Astrocyte of the hippocampus (primary cell): ENCODE data around the gene ARHGAP8.
"Not testable (repeated sequence)": the region's sequence is repeated elsewhere in the genome, so short reads cannot be mapped to it uniquely, and the experiment has no call there.

Experiments used
- DNase-seq: peaks from one replicate; pipeline ENCODE4 v3.0.0; 2011; ENCODE audit warnings: low read depth, low spot score

The ARHGAP8 gene

DNA sequence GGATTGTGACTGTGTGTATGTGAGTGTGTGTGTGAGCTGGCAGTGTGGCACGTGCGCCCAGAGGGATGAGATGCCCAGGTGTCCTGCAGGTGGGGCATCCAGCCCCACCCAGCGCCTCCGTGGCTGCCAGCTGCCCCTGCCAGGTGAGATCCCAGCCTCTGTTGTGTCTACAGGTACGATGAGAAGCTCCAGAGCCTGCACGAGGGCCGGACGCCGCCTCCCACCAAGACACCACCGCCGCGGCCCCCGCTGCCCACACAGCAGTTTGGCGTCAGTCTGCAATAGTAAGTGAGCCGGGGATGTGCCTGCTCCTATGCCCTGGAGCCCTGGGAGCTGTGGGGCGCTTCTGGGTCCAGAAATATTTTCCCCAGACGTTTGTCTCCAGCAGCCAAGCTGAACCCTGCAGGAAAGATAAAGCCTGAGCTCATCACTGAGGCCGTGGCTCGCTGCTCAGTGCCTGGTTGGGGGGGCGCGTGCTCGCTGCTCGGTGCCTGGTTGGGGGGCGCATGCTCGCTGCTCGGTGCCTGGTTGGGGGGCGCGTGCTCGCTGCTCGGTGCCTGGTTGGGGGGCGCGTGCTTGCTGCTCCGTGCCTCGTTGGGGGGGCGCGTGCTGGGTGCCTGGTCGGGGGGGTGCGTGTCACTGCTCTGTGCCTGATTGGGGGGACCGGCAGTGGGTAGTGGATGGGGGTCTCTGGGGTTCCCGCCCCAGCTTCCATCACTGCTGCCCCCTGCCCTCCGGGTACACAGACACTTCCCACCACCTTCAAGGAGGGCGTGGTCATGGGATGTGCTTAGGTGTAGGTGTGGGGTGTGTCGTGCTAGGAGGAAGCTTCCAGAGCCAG lies 73.2 kb downstream of the ARHGAP8 start:
- no peak for DNase-seq

DNA sequence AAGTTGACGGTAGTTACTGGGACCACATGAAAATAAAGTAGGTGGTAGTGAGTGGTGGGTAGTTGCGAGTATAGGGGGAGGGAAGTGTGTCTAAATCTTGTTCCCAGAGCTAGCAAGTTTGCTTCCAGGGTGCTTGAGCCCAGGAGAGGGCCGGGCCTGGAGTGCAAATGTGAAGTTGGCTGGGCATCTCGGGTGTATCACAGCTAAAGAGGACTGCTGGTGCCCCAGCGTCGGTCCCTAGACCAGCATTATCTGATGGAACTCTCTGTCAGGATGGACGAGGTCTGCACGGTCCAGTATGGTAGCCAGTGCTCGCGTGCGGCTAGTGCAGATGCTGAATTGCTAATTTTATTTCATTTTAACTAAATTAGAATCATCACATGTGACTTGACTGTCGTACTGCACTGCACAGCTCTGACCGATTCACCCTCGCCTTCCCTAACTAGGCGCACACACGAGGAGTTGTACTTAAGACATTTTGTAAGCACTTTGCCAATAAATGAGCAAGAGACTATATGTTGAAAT lies 75.4 kb downstream of the ARHGAP8 start:
- no peak for DNase-seq

GRCh38 chr22:44828193-44828592 lies 75.8 kb downstream of the ARHGAP8 start:
- no peak for DNase-seq

GRCh38 chr22:44831885-44832284 lies 79.5 kb downstream of the ARHGAP8 start:
- no peak for DNase-seq

GRCh38 chr22:44834065-44834464 lies 81.7 kb downstream of the ARHGAP8 start:
- no peak for DNase-seq

DNA sequence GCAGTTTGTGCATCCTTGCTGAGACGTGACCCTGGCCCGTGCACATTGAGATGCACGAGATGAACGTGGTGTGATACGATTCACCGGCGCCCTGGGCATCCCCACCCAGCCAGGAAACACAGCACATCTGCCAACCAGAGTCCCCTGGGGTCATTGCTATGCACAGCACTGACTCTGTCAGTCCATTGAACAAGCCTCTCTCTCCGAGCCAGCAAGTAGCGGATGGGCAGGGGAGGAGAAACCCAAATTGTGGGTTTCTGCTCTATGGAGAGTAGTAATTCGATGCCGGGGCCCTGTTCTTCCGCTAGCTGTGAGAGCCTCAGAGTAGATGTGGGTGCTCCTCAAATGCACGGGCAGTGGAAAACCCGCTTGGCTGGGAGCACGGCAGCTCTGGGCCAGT lies 85.1 kb downstream of the ARHGAP8 start:
- DNase-seq: no peak

GRCh38 chr22:44838316-44839016 lies 86.1 kb downstream of the ARHGAP8 start:
- no peak for DNase-seq

DNA sequence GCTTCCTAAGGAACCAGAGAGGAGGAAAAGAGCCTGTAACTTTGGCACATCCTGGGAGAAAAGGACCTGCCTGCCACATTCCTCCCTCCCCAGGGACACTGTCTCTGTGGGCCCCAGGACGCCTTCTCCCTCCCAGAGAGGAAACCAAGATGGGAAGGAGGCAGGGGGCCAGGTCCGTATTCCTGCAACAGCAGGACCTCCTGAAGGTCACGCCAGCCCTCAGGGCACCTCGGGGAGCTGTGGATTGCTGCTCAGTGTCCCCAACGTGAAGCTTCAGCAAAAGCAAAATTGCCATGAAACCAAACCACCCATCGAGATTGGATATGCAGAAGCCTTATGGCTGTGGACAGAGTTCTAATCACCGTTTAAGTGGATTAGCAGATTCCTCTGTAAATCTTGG lies 86.7 kb downstream of the ARHGAP8 start:
- no peak for DNase-seq

DNA sequence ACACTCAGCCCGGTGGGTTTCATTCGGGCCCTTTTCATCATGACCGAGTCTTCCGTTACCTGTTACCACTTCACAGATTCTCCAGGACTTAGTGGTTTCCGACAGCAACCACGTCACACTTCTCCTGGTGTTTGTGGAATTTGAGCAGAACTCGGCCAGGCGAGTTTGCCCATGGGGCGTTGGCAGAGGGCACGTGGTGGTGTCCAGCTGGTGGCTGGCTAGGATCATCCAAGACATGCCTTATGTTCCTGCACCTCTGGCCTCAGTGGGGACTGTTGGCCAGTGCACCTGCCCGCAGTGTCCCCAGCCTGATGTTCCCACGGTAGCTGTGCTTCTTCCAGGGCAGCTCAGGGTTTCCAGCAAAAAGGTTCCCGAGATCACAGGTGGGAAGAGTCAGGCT lies 87.3 kb downstream of the ARHGAP8 start:
- DNase-seq: no peak

GRCh38 chr22:44840611-44841322 lies 88.4 kb downstream of the ARHGAP8 start:
- DNase-seq: no peak

- DNase-seq: no peak
These were observed 90.0 kb downstream of the ARHGAP8 start for GRCh38 chr22:44842417-44842816.

DNA sequence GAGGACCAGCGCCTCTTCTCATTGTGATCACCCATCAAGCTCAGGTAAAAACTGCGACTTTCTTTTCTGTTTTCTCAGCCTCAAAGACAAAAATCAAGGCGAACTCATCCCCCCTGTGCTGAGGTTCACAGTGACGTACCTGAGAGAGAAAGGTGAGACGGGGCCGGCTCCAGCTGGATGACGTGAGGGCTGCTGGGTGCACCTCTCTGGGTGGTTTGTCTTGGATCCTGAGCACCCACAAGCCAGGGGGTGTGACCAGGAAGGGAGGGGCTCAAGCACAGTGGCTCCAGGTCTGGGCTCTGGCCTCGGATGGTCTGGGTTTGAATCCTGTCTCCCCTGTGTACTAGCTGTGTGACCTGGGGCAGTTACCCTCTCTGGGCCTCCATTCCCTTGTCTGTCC lies 92.8 kb downstream of the ARHGAP8 start:
- DNase-seq: no peak

GRCh38 chr22:44845796-44846720 lies 93.7 kb downstream of the ARHGAP8 start:
- no peak for DNase-seq

DNA sequence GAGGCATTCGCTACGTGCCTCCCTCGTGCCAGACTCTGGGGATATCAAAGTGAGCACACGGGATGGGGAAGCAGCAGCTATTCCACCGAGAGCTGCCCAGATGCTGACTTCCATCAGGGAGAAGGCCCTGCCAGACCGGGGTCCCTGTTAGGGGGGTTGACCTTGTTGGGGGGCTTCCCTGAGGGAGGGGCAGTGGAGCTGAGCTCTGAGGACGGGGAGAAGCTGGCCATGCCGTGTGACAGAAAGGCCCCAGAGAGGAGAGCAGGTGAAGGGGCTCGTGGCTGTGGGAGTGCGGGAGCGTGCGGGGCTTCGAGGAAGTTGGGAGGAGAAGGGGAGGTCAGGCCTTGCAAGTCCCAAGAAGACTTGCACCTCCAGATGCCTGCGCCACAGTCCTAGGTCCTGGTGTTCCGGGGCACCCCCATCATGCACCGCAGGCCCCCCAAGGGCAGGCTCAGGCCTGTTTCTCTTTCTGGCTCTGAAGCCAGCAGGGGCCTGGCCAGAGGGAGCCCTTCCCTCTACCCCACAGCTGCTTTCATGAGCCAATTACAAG lies 94.4 kb downstream of the ARHGAP8 start:
- DNase-seq: no peak

DNA sequence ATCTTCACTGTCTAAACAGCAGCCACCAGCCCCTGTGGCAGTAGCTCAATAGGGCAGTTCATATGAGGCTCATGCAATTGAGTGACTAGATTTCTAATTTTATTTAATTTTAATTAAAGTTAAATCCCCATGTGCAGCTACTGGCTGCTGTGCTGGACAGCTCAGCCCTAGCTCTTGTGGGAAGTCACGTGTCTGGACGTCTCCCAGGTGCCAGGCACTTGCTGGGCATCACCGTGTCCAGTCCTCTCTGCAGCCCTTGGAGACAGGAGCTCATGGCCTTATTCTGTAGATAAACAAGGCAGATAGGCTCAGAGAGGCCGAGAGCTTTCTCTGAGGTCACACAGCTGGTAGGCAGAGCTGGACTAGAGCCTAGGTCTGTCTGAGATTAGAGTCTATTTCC lies 95.0 kb downstream of the ARHGAP8 start:
- no peak for DNase-seq

DNA sequence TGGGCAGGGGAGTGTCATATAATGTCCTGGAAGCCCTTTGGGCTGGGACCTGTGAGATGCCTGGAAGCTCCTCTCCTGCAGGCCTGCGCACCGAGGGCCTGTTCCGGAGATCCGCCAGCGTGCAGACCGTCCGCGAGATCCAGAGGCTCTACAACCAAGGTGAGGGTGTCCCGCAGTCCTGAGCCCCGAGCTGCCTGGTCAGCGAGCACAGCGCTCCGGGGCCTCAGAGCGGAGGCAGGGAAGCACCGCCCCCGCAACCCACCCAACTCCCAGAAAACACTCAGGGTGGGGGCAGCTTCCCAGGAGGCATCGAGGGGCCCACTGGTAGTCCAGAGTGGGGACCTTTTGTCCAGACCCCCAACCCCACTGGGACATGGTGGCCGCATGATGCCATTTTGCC lies 95.5 kb downstream of the ARHGAP8 start:
- no peak for DNase-seq

GRCh38 chr22:44848296-44848741 lies 95.9 kb downstream of the ARHGAP8 start:
- DNase-seq: no peak

GRCh38 chr22:44848791-44849420 lies 96.5 kb downstream of the ARHGAP8 start:
- DNase-seq: no peak

GRCh38 chr22:44850946-44851345 lies 98.6 kb downstream of the ARHGAP8 start:
- no peak for DNase-seq

DNA sequence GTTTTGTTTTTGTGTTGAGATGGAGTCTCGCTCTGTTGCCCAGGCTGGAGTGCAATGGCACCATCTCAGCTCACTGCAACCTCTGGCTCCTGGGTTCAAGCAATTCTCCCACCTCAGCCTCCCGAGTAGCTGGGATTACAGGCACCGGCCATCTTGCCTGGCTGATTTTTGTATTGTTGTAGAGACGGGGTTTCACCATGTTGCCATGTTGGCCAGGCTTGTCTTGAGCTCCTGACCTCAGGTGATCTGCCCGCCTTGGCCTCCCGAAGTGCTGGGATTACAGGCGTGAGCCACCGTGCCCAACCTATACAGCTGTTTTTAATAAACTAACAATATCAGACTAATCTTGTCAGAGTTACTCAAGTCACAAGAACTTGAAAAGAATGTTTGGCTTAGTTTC lies 102.3 kb downstream of the ARHGAP8 start:
- DNase-seq: not testable (repeated sequence)
